GM12878 (cell line): Measurements from ENCODE around the gene GRK1. TPM values are rescaled to one million over a fixed set of nuclear protein-coding genes. Genes with fewer than 3 reads are reported as not detected.

Experiments
- BMI1 ChIP-seq: fragments of 450-650 bp; IDR thresholded peaks from 2 replicates; pipeline ENCODE4 v1.6.1; 2016; ENCODE audit warnings: mild to moderate bottlenecking, moderate library complexity, borderline replicate concordance
- EZH2 ChIP-seq: IDR thresholded peaks from 2 replicates; pipeline ENCODE4 v1.6.1; 2012; ENCODE audit warnings: low read depth, mild to moderate bottlenecking, control low read depth, inconsistent platforms, low read length, borderline replicate concordance; ENCODE audit not compliant: control insufficient read depth
- MTA2 ChIP-seq: fragments of 450-650 bp; IDR thresholded peaks from 2 replicates; pipeline ENCODE4 v1.6.1; 2016; ENCODE audit warnings: low read depth, mild to moderate bottlenecking, moderate library complexity
- NRF1 ChIP-seq: conservative IDR thresholded peaks from 2 replicates; pipeline ENCODE4 v1.6.1; 2011; ENCODE audit warnings: mild to moderate bottlenecking, low read depth, low read length, improper control_type of control experiment
- ZNF217 ChIP-seq: fragments of 450-650 bp; IDR thresholded peaks from 2 replicates; pipeline ENCODE4 v1.6.1; 2017; ENCODE audit warnings: antibody characterized with exemption, mild to moderate bottlenecking
- ZNF24 ChIP-seq: fragments of 450-650 bp; IDR thresholded peaks from 2 replicates; pipeline ENCODE4 v1.6.1; 2017; ENCODE audit warnings: antibody characterized with exemption, mild to moderate bottlenecking
- polyA plus RNA-seq, 11 experiments: library from polyadenylated mRNA; depleted of rRNA in 4 of 11; unstranded in 6 of 11; stranded (reverse) in 5 of 11; fragments of >200 nt; fragmentation: Nextera tagmentation in 4 of 11; fragmentation: Illumina TruSeq in 1 of 11; extraction: Ambion mirVana in 4 of 11; extraction: Trizol in 1 of 11; gene quantifications; 1 replicate in 1 of 11; 2 replicates in 10 of 11; pipeline versions ENCODE4 v1.2.1 to v1.2.3, GENCODE V29; 2011 to 2016; ENCODE audit warnings: inconsistent platforms in 2 of 11, missing spikeins in 2 of 11, low read depth in 1 of 11
- total RNA-seq, 4 experiments: library from RNA; depleted of rRNA in 3 of 4; stranded (reverse); fragments of >200 nt in 3 of 4; fragmentation: Illumina TruSeq in 1 of 4; extraction: Trizol in 1 of 4; gene quantifications; 2 replicates each; pipeline versions ENCODE4 v1.2.1 to v1.2.3, GENCODE V29; 2013 to 2021
- TF ChIP-seq, protein P1 (sequence below): IDR thresholded peaks from 2 replicates; pipeline ENCODE4 v1.6.1; 2012; ENCODE audit warnings: improper control_type of control experiment, low read depth, low read length; ENCODE audit not compliant: insufficient replicate concordance
- TF ChIP-seq, protein P2 (sequence below): fragments of 450-650 bp; IDR thresholded peaks from 2 replicates; pipeline ENCODE4 v1.6.1; 2017; ENCODE audit warnings: low read depth, mild to moderate bottlenecking, moderate library complexity
- TF ChIP-seq, protein P3 (sequence below): fragments of 450-650 bp; formaldehyde crosslinking; IDR thresholded peaks from 2 replicates; pipeline ENCODE4 v1.4.0; 2022; ENCODE audit warnings: mild to moderate bottlenecking, moderate library complexity
- TF ChIP-seq, protein P4 (sequence below): IDR thresholded peaks from 2 replicates; pipeline ENCODE4 v1.6.1; 2012; ENCODE audit warnings: low read length, inconsistent platforms
- TF ChIP-seq, protein P5 (sequence below): fragments of 450-650 bp; IDR thresholded peaks from 2 replicates; pipeline ENCODE4 v1.6.1; 2018; ENCODE audit warnings: mild to moderate bottlenecking, low read depth, moderate library complexity; ENCODE audit not compliant: partially characterized antibody
- TF ChIP-seq, protein P6 (sequence below): fragments of 450-650 bp; IDR thresholded peaks from 2 replicates; pipeline ENCODE4 v1.6.1; 2016; ENCODE audit warnings: mild to moderate bottlenecking
- TF ChIP-seq, protein P7 (sequence below): IDR thresholded peaks from 2 replicates; pipeline ENCODE4 v1.6.1; 2012; ENCODE audit warnings: low read depth, low read length, improper control_type of control experiment

The GRK1 gene
- total and polyA plus RNA-seq, 10 of the 15 experiments (the other 5 are each of a cell fraction or from before 2014, with no cell fraction given): under 0.01 to 0.04 TPM; not detected in 8

DNA sequence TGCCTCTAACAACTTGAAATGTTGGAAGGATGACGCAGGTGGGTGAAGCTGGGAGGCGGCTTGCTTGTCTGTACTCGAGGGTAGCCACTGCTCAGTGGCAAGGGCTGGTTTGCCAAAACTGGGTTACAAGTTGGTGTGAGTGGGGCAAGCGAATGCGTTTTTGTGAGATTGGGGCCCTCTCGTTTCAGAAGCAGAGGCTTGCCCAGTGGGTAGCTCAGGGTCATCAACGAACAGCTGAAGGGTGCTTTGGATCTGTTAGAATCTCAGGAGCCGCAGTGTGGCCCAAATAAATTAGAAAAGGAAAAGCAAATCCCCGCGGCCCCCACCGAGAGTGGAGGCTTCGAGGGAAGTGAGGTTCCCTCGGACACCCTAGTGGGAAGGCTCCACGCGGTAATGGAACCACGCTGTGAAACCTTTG lies 16.3 kb upstream of the GRK1 start (continued):
- TF ChIP-seq, protein P1, sequence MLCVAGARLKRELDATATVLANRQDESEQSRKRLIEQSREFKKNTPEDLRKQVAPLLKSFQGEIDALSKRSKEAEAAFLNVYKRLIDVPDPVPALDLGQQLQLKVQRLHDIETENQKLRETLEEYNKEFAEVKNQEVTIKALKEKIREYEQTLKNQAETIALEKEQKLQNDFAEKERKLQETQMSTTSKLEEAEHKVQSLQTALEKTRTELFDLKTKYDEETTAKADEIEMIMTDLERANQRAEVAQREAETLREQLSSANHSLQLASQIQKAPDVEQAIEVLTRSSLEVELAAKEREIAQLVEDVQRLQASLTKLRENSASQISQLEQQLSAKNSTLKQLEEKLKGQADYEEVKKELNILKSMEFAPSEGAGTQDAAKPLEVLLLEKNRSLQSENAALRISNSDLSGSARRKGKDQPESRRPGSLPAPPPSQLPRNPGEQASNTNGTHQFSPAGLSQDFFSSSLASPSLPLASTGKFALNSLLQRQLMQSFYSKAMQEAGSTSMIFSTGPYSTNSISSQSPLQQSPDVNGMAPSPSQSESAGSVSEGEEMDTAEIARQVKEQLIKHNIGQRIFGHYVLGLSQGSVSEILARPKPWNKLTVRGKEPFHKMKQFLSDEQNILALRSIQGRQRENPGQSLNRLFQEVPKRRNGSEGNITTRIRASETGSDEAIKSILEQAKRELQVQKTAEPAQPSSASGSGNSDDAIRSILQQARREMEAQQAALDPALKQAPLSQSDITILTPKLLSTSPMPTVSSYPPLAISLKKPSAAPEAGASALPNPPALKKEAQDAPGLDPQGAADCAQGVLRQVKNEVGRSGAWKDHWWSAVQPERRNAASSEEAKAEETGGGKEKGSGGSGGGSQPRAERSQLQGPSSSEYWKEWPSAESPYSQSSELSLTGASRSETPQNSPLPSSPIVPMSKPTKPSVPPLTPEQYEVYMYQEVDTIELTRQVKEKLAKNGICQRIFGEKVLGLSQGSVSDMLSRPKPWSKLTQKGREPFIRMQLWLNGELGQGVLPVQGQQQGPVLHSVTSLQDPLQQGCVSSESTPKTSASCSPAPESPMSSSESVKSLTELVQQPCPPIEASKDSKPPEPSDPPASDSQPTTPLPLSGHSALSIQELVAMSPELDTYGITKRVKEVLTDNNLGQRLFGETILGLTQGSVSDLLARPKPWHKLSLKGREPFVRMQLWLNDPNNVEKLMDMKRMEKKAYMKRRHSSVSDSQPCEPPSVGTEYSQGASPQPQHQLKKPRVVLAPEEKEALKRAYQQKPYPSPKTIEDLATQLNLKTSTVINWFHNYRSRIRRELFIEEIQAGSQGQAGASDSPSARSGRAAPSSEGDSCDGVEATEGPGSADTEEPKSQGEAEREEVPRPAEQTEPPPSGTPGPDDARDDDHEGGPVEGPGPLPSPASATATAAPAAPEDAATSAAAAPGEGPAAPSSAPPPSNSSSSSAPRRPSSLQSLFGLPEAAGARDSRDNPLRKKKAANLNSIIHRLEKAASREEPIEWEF: no peak
- TF ChIP-seq, protein P2, sequence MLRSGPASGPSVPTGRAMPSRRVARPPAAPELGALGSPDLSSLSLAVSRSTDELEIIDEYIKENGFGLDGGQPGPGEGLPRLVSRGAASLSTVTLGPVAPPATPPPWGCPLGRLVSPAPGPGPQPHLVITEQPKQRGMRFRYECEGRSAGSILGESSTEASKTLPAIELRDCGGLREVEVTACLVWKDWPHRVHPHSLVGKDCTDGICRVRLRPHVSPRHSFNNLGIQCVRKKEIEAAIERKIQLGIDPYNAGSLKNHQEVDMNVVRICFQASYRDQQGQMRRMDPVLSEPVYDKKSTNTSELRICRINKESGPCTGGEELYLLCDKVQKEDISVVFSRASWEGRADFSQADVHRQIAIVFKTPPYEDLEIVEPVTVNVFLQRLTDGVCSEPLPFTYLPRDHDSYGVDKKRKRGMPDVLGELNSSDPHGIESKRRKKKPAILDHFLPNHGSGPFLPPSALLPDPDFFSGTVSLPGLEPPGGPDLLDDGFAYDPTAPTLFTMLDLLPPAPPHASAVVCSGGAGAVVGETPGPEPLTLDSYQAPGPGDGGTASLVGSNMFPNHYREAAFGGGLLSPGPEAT: no peak
- TF ChIP-seq MTA2: no peak
- no peak for TF ChIP-seq BMI1
- TF ChIP-seq, protein P3, sequence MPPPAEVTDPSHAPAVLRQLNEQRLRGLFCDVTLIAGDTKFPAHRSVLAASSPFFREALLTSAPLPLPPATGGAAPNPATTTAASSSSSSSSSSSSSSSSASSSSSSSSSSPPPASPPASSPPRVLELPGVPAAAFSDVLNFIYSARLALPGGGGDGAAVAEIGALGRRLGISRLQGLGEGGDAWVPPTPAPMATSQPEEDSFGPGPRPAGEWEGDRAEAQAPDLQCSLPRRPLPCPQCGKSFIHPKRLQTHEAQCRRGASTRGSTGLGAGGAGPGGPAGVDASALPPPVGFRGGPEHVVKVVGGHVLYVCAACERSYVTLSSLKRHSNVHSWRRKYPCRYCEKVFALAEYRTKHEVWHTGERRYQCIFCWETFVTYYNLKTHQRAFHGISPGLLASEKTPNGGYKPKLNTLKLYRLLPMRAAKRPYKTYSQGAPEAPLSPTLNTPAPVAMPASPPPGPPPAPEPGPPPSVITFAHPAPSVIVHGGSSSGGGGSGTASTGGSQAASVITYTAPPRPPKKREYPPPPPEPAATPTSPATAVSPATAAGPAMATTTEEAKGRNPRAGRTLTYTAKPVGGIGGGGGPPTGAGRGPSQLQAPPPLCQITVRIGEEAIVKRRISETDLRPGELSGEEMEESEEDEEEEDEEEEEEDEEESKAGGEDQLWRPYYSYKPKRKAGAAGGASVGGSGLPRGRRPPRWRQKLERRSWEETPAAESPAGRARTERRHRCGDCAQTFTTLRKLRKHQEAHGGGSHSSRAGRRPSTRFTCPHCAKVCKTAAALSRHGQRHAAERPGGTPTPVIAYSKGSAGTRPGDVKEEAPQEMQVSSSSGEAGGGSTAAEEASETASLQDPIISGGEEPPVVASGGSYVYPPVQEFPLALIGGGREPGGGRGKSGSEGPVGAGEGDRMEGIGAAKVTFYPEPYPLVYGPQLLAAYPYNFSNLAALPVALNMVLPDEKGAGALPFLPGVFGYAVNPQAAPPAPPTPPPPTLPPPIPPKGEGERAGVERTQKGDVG (CRISPR knock-in tag): no peak
- TF ChIP-seq, protein P4, sequence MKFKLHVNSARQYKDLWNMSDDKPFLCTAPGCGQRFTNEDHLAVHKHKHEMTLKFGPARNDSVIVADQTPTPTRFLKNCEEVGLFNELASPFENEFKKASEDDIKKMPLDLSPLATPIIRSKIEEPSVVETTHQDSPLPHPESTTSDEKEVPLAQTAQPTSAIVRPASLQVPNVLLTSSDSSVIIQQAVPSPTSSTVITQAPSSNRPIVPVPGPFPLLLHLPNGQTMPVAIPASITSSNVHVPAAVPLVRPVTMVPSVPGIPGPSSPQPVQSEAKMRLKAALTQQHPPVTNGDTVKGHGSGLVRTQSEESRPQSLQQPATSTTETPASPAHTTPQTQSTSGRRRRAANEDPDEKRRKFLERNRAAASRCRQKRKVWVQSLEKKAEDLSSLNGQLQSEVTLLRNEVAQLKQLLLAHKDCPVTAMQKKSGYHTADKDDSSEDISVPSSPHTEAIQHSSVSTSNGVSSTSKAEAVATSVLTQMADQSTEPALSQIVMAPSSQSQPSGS: no peak
- TF ChIP-seq, protein P5, sequence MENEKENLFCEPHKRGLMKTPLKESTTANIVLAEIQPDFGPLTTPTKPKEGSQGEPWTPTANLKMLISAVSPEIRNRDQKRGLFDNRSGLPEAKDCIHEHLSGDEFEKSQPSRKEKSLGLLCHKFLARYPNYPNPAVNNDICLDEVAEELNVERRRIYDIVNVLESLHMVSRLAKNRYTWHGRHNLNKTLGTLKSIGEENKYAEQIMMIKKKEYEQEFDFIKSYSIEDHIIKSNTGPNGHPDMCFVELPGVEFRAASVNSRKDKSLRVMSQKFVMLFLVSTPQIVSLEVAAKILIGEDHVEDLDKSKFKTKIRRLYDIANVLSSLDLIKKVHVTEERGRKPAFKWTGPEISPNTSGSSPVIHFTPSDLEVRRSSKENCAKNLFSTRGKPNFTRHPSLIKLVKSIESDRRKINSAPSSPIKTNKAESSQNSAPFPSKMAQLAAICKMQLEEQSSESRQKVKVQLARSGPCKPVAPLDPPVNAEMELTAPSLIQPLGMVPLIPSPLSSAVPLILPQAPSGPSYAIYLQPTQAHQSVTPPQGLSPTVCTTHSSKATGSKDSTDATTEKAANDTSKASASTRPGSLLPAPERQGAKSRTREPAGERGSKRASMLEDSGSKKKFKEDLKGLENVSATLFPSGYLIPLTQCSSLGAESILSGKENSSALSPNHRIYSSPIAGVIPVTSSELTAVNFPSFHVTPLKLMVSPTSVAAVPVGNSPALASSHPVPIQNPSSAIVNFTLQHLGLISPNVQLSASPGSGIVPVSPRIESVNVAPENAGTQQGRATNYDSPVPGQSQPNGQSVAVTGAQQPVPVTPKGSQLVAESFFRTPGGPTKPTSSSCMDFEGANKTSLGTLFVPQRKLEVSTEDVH: no peak
- TF ChIP-seq, protein P6, sequence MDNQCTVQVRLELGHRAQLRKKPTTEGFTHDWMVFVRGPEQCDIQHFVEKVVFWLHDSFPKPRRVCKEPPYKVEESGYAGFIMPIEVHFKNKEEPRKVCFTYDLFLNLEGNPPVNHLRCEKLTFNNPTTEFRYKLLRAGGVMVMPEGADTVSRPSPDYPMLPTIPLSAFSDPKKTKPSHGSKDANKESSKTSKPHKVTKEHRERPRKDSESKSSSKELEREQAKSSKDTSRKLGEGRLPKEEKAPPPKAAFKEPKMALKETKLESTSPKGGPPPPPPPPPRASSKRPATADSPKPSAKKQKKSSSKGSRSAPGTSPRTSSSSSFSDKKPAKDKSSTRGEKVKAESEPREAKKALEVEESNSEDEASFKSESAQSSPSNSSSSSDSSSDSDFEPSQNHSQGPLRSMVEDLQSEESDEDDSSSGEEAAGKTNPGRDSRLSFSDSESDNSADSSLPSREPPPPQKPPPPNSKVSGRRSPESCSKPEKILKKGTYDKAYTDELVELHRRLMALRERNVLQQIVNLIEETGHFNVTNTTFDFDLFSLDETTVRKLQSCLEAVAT: no peak
- TF ChIP-seq NRF1: no peak
- no peak for TF ChIP-seq ZNF217
- TF ChIP-seq EZH2: no peak
- no peak for TF ChIP-seq ZNF24
- TF ChIP-seq, protein P7, sequence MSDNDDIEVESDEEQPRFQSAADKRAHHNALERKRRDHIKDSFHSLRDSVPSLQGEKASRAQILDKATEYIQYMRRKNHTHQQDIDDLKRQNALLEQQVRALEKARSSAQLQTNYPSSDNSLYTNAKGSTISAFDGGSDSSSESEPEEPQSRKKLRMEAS: no peak
